Measurements from ENCODE around the gene HTR4.

GRCh38 chr5:148595697-148596096, 58.6 kb downstream of the HTR4 start:
- no peak for TF ChIP-seq POLR2A (IDR thresholded peaks at IDR 0.05)
- TF ChIP-seq, protein P1, sequence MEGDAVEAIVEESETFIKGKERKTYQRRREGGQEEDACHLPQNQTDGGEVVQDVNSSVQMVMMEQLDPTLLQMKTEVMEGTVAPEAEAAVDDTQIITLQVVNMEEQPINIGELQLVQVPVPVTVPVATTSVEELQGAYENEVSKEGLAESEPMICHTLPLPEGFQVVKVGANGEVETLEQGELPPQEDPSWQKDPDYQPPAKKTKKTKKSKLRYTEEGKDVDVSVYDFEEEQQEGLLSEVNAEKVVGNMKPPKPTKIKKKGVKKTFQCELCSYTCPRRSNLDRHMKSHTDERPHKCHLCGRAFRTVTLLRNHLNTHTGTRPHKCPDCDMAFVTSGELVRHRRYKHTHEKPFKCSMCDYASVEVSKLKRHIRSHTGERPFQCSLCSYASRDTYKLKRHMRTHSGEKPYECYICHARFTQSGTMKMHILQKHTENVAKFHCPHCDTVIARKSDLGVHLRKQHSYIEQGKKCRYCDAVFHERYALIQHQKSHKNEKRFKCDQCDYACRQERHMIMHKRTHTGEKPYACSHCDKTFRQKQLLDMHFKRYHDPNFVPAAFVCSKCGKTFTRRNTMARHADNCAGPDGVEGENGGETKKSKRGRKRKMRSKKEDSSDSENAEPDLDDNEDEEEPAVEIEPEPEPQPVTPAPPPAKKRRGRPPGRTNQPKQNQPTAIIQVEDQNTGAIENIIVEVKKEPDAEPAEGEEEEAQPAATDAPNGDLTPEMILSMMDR (IDR thresholded peaks at IDR 0.05), result no peak

All from esophagus squamous epithelium (tissue), 4 donors.